KOPT-K1 (cell line): ENCODE results near the gene SPTLC2.
"Not testable (repeated sequence)": the region's sequence is repeated elsewhere in the genome, so short reads cannot be mapped to it uniquely, and the experiment has no call there.

Experiments used
- H3K27ac ChIP-seq: fragments of 200-600 bp; sonication (generic); 2 replicates; pipeline ENCODE4 v1.5.1; 2016; ENCODE audit warnings: antibody characterized with exemption, mild to moderate bottlenecking, low read depth, low read length; ENCODE audit not compliant: poor library complexity, severe bottlenecking
- H3K36me3 ChIP-seq: fragments of 200-600 bp; sonication (generic); 2 replicates; pipeline ENCODE4 v1.5.1; 2017; ENCODE audit warnings: antibody characterized with exemption, mild to moderate bottlenecking, low read length, moderate library complexity; ENCODE audit not compliant: insufficient read depth
- H3K9me3 ChIP-seq: fragments of 200-600 bp; sonication (generic); 2 replicates; pipeline ENCODE4 v1.5.1; 2017; ENCODE audit warnings: antibody characterized with exemption, low read length, mild to moderate bottlenecking; ENCODE audit not compliant: insufficient read depth, poor library complexity, severe bottlenecking

The SPTLC2 gene

DNA sequence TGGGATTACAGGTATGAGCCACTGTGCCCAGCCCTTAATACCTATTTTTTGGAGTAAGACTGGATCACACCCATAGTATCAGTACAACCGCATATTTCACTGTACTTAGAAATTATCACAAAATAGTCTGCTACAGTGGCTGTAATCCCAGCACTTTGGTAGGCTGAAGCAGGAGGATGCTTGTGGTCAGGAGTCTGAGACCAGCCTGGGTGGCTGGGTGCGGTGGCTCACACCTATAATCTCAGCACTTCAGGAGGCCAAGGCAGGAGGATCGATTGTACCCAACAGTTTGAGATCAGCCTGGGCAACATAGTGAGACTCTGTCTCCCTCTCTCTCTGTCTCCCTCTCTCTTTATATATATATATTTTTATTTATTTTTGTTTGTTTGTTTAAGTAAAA lies 5.9 kb downstream of the SPTLC2 start:
- Histone ChIP-seq H3K9me3 (no peaks in the 10 kb centered on the region), H3K36me3 (no peaks in the 10 kb centered on the region; the same call in 1 of the 2 replicates), H3K27ac (no peak overlapping the region)

DNA sequence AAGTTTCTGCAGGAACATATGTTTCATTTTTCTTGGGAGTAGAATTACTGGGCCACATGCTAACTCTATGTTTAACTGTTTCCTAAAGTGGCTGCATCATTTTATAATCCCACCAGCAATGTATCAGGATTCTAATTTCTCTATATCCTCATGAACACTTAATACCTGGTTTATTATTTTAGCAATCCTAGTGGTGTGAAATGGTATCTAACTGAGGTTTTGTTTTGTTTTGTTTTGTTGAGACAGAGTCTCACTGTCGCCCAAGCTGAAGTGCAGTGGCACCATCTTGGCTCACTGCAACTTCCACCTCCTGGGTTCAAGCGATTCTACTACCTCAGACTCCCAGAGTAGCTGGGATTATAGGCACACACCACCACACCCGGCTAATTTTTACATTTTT lies 6.5 kb downstream of the SPTLC2 start:
- Histone ChIP-seq H3K27ac (no peak overlapping the region), H3K36me3 (no peaks in the 10 kb centered on the region; the same call in 1 of the 2 replicates), H3K9me3 (no peaks in the 10 kb centered on the region)

DNA sequence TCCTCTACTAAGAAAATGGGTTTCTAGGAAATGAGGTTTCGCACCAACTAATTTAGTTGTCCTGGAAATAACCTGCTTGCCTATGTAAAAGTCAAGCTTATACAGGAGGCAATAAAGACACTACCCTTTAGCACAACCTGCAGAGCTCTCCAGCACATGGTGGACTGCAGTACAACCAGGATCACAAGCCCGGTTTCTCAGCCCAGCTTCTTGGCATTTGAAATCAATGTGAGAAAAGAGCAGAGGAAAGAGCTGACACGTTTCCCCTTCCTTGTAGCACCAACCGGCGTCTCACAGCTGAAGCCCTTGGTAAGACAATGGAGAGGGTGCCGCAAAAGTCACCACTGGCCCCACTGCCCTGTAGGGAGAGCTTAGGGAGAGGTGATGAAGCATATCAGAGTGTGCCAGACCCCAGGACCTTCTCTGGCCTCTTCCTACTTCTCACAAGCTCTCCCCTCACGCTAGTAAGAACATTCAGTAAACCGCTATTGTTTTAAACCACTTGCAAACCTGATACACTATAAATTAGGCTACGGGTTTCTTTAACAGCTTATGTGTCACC lies 8.6 kb downstream of the SPTLC2 start:
- no peaks in the 10 kb centered on the region for H3K36me3 ChIP-seq
- no peaks in the 10 kb centered on the region for H3K9me3 ChIP-seq
- no peak overlapping the region for H3K27ac ChIP-seq

GRCh38 chr14:77605392-77605972 lies 11.0 kb downstream of the SPTLC2 start:
- no peak overlapping the region for H3K27ac ChIP-seq
- no peaks in the 10 kb centered on the region for H3K9me3 ChIP-seq
- no peaks in the 10 kb centered on the region for H3K36me3 ChIP-seq

DNA sequence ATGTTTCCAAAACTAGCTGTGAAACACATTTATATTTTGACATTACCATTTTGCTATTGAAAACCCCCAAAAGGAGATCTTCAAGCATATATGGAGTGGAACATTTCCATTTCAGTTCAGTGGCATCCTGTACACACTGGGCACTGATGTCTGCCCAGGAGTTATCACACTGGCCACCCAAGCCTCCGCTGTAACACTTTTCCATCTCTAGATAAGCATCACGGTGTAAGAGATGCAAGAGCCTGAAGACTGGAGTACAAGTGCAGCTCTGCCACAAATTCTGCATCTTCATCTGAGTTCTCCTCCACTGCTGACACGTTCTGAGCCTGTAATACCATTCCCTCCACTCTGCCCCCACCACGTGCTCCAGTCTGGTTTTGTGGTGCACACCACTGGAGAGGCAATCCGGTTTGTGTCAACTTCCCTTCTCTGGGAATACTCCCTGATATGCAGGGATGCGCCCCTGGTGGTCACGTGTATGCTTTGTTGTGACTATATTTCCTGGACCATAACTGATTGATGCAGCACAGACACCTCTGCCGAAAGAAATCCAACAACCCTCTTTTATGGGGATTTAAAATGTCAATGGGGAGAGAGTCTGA lies 12.7 kb downstream of the SPTLC2 start:
- Histone ChIP-seq H3K36me3 (no peaks in the 10 kb centered on the region), H3K9me3 (no peaks in the 10 kb centered on the region), H3K27ac (no peak overlapping the region)

DNA sequence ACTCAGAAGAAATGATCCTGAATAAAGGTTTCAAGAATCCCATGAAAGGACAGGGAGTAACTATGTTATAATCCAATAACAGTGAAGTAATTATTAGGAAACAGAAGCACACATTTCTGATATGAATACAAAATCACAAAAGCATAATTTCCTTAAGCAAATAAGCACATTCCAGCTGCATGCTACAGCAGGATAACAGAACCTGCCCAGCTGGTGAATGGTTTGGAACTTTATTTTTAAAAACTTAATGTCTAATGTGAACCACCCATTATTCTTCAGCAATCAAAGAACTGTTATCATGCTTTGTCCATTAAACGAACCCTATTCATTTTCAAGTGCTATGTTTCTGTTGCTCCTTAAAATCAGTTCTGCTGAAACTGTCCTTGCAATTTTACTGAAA lies 13.4 kb downstream of the SPTLC2 start:
- Histone ChIP-seq H3K36me3 (no peaks in the 10 kb centered on the region), H3K27ac (no peak overlapping the region), H3K9me3 (no peaks in the 10 kb centered on the region)

DNA sequence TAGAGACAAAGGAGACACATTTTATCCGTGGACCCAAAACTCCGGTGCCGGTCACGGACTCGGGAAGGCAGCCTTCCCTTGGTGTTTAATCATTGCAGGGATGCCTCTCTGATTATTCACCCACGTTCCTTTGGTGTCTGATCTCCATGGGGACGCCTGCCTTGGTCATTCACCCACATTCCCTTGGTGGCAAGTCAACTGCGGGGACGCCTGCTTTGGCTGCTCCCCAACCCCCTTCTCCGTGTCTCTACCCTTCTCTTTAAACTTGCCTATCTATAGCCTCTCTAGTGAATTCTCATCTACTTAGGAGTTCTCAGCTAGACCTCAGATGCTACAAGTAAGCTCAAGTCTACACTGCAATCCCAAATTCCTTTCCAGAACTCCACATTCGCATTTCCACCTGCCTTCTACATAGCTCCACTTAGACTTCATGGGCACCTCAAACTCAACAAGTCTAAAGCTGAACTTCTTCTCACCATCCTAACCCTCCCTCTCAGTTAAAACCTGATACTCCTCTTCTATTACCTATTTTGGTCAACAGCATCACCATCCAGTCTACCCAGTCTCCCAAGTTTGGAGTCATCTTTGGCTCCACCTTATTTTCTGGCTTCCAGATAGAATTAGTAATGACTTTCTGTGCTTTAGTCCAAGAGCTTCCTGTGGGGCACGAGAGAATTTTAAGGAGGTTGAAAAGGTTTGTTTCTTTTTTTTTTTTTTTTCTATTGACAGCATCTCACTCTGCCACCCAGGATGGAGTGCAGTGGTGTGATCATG lies 14.4 kb downstream of the SPTLC2 start:
- H3K27ac ChIP-seq, result no peak overlapping the region
- H3K9me3 ChIP-seq, result no peaks in the 10 kb centered on the region
- H3K36me3 ChIP-seq, result peaks cover 4% of the 10 kb centered on the region

DNA sequence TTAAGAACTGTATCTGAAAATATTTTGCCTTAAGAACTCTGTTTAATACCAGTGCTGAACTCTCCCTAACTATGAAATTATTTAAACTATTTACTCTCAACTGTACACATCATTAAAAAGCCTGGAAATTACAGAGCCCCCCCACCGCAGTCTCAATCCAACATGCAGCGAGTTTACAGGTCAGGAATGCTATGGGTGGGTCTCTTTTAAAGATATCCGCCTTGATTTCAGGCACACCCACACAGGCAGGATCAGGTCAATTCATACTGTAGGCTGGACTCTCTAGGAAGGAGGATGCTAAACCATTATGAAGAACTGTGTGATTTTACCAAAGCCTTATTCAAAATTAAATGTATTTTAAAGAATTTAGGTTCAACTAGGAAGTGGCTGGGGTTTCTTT lies 16.5 kb downstream of the SPTLC2 start:
- peaks cover 21% of the 10 kb centered on the region for H3K36me3 ChIP-seq
- no peaks in the 10 kb centered on the region for H3K9me3 ChIP-seq
- H3K27ac ChIP-seq, result no peak overlapping the region

GRCh38 chr14:77598366-77599070 lies 17.9 kb downstream of the SPTLC2 start:
- peak overlapping the region; percentile 72 for H3K27ac ChIP-seq
- H3K36me3 ChIP-seq, result peaks cover 29% of the 10 kb centered on the region
- H3K9me3 ChIP-seq, result no peaks in the 10 kb centered on the region

GRCh38 chr14:77593501-77593961 lies 22.9 kb downstream of the SPTLC2 start:
- peaks cover 29% of the 10 kb centered on the region for H3K36me3 ChIP-seq
- H3K27ac ChIP-seq, result peak overlapping the region; percentile 45
- H3K9me3 ChIP-seq, result no peaks in the 10 kb centered on the region

- Histone ChIP-seq H3K36me3 (peaks cover 22% of the 10 kb centered on the region), H3K9me3 (no peaks in the 10 kb centered on the region), H3K27ac (no peak overlapping the region)
Observed at GRCh38 chr14:77590845-77591485, 25.5 kb downstream of the SPTLC2 start.

DNA sequence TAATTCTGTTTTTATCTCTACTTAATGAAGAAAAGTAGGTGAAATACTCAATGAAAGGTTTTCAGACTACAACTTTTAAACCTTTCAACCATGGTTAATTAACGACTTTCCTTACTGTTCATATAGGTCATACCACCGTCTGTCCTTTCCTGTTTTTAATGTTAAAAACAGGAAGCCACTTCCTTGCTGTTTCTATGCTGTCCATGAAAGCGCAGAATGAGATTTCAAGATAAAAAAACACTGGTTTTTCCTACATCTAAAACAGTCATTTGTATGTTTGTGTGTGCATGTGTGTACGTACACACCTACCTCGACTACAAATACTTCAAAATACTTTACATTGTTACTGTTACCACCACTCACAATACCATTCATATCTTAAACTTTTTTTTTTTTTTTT lies 27.3 kb downstream of the SPTLC2 start:
- Histone ChIP-seq H3K36me3 (peaks cover 4% of the 10 kb centered on the region; the same call in 1 of the 2 replicates), H3K9me3 (no peaks in the 10 kb centered on the region), H3K27ac (no peak overlapping the region)

DNA sequence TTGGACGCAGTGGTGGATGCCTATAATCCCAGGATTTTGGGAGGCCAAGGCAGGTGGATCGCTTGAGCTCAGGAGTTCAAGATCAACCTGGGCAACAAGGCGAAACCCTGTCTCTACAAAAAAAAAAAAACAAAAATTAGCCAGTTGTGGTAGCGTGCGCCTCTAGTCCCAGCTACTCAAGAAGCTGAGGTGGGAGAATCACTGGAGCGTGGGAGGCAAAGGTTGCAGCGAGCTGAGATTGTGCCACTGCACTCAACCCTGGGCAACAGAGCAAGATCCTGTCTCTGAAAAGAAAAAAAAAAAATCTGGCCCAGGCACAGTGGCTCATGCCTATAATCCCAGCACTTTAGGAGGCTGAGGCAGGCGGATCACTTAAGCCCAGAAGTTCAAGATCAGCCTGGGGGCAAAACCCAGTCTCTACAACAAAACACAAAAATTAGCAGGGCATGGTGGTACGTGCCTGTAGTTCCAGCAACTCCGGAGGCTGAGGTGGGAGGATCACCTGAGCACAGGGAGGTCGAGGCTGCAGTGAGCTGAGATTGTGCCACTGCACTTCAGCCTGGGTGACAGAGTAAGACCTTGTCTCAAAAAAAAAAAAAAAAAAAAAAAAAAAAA lies 27.9 kb downstream of the SPTLC2 start:
- not testable (repeated sequence) for H3K36me3 ChIP-seq, H3K9me3 ChIP-seq, H3K27ac ChIP-seq

DNA sequence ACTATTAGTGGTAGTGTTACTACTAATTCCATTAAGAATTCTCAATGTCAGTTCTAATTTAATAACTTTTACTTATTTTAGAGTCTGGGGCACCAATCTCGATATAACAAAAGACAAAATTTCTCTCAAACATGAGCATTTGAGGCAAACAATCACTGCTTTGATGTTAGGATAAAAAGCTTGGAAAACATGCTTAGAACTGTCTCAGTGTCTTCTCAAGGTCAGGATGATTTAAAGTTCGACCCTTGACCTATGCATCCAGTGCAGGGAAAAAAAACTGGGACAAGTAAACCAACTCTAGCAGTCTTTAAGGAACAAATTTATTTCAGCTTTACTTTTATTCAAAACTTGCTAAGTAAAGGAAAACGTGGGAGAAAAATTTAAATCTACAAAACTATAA lies 31.1 kb downstream of the SPTLC2 start:
- Histone ChIP-seq H3K27ac (no peak overlapping the region), H3K36me3 (peaks cover 4% of the 10 kb centered on the region; the same call in 1 of the 2 replicates), H3K9me3 (no peaks in the 10 kb centered on the region)
